ENCODE results near the gene CDK5.
"Not testable (repeated sequence)": the region's sequence is repeated elsewhere in the genome, so short reads cannot be mapped to it uniquely, and the experiment has no call there.

Gene CDK5

DNA sequence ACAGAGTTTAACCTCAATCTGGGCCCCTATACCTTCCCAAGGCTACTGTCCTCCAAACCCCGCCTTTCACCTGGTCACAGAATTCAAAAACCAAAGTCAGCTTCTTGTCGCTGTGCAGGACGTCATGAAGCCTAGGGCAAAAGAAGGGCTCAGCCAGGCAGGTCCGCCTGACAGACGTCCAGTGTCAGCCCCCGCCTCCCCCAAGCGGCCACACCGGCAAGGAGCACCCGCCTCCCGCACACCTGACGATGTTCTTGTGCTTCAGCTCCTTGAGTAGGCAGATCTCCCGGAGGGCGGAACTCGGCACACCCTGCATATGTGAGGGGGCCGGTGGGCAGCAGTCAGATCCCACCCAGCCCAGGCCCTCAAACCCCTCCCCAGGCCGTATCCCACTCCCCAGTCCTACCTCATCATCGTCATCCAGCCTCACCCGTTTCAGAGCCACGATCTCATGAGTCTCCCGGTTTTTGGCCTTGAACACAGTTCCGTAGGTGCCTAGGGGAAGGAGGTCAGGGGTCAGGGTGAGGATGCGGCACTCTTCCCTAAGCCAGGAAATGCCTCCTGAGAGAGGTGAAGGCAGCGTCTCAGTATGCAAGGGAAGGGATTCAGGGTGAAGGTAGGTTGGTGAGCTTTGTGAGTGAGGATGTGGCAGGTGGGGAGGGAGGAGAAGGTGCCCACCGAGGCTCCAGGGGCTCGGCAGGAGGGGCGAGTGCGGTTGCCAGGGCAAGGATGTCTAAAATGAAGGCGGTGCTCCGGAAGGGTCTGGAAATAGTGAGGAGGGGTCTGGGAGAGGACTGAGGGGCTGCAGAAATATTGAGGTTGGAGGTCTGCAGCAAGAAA lies 811 bp downstream of the CDK5 start:
- DNase-seq (ENCODE audit: low read depth): no peak

DNA sequence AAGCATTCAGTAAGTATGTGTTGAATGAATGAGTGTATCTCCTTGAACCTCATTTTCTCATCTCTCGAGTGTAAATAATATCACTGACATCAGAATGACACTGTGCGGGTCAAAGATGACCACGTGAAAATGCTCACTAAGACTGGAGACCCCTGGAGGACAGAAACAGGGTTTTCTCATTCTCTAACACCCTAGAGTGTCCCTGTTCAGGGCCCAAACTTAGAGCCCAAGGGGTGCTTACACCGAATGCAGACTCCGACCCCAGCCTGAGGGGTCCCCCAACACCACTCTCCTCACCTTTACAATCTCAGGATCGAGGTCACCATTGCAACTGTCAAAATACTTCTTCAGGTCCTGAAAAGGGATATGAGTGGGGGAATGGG lies 1.4 kb downstream of the CDK5 start:
- no peak for DNase-seq (ENCODE audit: low read depth)

DNA sequence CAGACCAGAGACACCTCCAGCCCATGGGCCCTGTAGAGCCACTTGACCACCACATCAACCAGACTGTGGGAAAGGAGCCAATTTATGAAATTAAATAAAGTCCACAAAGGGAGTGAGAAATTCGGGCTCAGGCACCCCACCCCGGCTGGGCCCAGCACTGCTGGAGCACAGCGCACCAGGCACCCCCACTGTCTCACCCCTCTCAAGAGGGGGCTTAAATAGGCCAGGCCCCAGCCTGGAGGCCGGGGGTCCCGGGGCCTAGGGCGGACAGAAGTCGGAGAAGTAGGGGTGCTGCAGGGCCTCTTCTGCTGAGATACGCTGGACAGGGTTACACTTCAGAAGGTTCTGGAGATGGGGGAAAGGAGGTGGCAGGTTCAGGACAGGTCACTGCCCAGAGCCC lies 3.9 kb downstream of the CDK5 start:
- DNase-seq (ENCODE audit: low read depth): no peak

DNA sequence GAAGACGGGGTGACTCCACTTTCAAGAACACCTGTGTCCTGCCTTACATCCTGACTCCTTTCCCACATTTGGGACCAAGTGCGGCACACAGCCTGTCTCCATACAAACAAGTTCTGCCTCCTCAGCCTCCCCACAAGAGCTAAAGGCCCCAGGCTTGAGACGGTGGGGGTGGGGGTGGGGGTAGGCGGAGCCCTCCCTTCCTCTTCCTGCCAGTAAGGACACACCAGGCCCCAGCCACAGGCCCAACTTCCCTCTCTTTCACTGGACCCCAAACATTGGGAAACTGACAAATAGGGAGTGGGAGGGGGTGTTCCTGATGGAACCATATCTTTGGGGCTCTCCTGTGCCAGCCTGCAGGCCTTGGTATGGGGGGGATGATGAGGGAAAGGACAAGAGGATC lies 4.6 kb downstream of the CDK5 start:
- no peak for DNase-seq (ENCODE audit: low read depth)

DNA sequence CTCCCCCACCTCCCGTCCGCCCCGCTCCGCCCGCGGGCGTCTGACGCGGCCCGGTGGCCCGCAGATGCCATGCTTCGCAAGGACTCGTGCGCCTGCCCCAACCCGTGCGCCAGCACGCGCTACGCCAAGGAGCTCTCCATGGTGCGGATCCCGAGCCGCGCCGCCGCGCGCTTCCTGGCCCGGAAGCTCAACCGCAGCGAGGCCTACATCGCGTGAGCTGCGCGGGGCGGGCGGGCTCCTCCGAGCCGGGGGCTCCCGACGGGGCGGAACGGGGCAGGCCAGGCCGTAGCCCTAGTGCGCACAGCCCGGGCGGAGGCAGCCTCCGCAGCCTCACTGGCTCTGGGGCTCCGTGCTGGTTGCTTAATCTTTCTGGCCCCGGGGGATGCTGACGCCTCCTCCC lies 6.6 kb downstream of the CDK5 start:
- DNase-seq (ENCODE audit: low read depth): peak; percentile 16

DNA sequence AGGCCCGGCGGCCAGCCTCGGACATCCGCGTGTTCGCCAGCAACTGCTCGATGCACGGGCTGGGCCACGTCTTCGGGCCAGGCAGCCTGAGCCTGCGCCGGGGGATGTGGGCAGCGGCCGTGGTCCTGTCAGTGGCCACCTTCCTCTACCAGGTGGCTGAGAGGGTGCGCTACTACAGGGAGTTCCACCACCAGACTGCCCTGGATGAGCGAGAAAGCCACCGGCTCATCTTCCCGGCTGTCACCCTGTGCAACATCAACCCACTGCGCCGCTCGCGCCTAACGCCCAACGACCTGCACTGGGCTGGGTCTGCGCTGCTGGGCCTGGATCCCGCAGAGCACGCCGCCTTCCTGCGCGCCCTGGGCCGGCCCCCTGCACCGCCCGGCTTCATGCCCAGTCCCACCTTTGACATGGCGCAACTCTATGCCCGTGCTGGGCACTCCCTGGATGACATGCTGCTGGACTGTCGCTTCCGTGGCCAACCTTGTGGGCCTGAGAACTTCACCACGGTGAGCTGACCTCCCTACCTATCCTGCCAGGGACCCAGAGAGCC lies 8.7 kb downstream of the CDK5 start:
- DNase-seq (ENCODE audit: low read depth): no peak

DNA sequence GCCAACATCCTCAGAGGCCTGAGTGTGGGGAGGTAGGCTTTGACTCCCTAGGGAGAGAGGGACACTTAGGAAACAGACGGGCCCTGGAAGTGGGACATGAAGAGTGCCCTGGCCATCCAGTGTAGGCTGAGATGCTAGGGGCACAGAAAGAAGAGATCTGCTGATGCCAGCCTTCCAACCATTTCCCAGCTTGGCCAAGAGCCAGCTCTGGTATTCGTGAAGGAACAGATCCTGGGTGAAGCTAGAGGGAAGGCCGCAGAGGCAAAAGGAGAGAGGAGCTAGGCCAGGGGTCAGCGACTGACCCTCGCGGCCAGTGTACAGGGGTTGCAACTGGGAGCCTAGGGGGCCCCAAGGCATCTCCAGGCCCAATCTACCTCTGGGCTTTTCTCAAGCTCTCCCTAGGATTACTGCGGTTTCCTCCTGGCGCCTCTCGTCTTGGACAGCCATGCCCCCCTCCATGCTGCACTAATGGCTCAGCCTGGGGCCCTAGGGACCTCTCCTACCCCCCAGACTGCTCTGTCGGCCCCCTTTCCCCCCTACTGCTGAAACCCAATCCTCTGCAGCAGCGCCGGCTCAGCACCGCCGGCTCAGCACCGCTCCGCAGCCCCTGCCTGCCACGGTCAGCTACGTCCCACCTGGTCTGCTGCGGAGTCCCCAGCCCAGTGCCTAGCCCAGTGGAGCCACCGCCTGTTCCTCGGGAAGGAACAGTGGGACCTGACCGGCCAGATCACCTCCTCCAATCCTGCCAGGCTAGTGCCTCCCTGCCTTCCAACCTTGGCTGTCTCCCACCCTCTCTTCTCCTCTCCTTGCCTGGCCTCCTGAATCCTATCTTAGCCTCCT lies 9.5 kb downstream of the CDK5 start, which contains the start of gene ASIC3:
Gene ASIC3 (plus strand): TSS at position 556 of the 840 bp plus-strand sequence. CDS start 355 bp downstream, outside the sequence.
- no peak for DNase-seq (ENCODE audit: low read depth)

DNA sequence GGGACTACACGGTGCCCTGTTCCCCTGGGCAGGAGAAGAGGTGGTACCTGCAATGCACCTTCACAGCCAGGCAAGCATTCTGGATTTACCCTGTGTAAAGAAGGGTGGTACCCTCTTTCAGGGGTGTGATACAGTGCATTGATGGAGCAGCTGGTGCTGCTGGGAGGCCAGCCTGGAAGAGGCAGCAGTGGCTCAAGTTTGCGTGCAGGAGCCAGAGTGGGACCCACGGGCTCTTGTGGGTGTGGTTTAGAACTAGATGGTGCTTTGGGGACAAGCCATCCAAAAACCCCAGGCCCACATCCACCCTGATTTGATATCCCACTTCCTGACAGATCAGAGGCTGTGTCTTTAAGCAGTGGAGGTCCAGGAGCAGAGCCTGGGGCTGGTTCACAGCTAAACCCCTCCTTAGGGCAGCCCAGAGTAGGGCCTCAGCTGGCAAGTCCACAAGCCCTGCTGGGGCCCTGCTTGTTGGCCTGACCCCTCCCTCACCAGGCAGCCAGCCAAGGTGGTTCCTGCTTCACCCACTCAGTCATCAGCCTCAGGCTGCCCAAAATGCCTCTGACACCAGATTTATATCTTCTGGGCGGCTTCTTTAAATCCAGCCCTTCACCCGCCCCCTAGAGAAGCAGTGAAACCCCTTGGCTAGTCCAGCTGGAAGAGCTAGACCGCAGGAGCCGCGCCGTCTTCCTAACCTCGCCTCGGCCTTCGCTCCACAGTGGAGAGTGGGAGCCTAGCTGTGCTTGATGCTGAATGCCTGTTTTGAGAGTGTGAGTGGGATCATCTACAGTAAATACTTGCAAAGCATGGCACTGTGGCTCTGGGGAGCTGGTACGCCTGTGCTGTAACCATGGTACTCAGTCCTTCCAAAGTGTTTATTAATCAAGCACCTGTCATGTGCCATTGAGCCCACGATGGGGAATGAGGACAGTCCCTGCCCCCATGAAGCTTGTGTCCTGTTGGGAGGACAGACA lies 10.8 kb downstream of the CDK5 start:
- DNase-seq (ENCODE audit: low read depth): no peak

DNA sequence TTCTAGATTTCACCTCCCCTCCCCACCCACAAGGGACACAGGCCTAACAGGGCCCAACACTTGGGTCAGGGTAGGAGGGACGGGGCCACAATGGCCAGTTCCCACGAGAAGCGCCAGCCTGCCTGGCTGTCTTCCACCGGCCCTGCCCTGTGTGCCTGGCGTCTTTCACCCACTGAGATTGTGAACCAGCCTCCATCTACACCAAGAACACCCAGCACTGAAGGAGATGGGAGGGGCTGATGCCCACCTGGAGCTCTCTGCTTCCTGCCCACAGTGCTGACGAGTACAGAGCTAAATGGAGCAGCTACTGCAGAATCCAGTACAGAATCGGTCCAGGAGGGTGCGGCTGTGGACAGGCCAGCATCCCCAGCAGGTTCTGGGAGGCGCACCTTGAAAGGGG lies 11.7 kb downstream of the CDK5 start:
- DNase-seq (ENCODE audit: low read depth): no peak

DNA sequence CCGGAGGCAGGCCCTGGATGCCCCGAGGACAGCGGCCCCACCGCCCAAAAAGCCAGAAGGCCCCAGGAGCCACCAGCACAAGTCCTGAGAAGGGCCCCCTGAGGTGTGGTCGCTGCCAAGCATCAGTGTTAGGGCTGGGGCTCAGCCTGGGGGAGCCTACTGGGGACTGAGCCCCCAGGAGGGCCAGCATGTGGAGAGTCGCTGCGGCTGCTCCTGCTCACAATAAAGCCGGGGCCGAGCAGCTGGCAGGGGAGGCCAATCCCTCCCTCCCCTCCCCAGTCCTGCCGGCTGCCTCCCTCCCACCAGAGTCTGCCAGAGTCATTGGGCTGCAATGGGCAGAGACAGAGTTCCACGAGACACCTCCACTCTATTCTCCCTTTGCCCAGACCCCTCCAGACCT lies 12.4 kb downstream of the CDK5 start:
- DNase-seq (ENCODE audit: low read depth): no peak

DNA sequence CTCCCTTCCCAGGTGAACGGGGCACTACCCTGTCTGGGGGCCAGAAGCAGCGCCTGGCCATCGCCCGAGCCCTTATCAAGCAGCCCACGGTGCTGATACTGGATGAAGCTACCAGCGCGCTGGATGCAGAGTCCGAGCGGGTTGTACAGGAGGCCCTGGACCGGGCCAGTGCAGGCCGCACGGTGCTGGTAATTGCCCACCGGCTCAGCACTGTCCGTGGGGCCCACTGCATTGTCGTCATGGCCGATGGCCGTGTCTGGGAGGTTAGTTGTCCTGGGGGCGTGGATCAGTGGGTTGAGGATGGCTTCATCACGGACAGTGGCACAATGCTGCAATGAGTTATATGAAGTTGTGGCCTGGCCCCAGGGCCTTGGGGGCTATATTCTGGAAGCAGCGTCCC lies 13.7 kb downstream of the CDK5 start:
- no peak for DNase-seq (ENCODE audit: low read depth)

DNA sequence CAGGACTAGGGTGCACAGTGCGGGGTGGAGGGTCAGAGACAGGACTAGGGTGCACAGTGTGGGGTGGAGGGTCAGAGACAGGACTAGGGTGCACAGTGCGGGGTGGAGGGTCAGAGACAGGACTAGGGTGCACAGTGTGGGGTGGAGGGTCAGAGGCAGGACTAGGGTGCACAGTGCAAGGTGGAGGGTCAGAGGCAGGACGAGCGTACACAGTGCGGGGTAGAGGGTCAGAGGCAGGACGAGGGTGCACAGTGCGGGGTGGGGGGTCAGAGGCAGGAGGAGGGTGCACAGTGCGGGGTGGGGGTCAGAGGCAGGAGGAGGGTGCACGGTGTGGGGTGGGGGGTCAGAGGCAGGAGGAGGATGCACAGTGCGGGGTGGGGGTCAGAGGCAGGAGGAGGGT lies 14.2 kb downstream of the CDK5 start:
- not testable (repeated sequence) for DNase-seq (ENCODE audit: low read depth)

DNA sequence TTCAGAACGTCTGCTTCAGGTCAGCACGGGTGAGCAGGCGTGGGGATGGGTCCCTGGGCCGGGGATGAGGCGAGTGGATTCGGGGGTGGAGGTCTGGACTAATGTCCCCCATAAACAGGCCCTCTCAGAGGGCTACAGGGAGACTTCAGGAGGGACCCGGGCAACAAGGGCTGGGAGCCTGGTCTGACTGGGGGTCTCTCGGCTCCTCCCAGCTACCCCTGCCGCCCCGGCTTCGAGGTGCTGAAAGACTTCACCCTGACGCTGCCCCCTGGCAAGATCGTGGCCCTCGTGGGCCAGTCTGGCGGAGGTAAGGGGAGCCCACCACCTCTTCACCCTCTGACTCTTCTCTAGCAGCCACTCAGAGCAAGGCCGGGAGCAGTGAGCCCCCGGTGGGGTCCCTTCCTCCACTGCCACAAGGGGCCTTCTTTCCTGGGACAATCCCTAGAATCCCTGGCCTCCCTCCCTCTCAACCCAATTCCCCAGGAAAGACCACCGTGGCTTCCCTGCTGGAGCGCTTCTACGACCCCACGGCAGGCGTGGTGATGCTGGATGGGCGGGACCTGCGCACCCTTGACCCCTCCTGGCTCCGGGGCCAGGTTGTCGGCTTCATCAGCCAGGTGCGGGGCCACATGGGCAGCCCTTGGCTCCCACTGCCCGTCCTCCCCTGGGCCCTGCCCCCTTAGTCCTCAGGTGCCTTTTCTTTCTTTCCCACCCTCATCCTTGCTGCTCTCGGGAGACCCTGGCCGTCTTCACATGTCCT lies 16.9 kb downstream of the CDK5 start:
- no peak for DNase-seq (ENCODE audit: low read depth)

DNA sequence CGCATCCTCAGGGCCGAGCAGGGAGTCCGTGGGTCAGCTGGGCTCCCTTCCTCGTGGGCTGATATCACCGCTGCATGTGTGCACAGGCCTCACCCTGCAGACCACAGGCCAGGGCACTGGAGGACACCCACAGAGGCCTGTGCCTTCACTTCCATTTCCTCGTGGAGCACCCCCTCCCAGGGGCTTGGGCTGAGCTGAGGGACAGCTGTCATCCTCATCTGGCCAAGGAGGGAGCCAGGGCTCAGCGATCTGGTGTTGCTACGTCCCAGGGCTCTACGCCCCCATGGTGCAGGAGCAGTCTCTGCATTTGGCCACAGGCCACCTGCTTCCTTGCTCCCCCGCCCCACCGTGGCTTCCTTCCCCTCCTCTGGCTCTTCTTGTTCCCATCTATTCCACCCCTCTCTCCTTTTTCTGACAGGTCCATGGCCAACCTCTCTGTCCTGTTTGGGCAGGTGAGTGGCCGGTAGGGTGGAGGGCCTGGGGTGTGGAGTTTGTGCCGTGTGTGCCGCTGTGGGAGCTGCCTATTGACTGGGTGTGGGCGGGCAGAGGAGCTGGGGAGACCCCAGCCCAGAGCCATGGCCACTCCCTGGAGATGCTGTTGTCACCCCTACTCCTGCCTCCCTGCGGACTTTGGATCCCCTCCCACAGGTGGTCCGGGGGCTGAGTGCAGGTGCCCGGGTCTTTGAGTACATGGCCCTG lies 17.7 kb downstream of the CDK5 start:
- no peak for DNase-seq (ENCODE audit: low read depth)

DNA sequence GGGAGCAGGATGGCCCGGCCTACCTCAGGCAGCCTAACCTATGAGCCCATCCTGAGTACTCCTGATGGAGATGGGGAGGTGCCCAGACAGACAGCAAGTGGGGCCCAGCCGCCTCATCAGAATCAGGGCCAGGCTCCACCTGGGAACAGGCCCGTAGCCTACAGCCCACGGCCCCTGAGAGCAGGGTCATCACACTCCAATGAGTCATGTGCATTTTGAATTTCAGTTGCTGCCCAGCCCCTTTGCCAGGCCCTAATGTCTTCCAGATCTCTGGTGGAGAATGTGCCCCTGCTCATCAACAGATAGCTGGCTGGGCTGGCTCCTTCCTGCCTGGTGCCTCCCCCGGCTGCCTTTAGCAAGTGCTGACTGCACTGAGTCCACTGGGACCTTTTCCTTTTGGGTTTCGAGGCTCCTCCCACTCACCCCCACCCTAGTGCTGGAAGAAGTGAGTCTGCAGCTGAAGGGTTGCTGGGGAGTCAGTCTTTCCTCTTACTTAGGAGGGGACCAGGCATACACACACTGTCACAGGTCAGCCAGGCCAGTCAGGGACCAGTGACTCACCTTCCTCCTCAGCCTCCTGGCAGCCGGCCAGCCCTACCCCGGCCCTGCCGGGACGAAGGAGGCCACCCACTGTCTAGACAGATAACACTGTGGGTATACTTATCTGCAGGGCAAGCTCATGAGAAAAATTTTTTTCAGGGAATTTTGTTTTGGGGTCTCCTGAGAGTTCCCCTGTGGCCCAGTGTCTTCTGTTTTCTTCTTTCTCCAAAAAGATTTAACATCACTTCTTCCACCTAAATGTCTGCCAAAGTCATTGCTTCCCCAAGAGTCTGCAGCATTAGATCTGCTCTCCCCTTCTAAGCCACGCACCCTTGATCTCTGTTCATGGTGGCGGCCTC lies 18.5 kb downstream of the CDK5 start:
- DNase-seq (ENCODE audit: low read depth): peak; percentile 24

DNA sequence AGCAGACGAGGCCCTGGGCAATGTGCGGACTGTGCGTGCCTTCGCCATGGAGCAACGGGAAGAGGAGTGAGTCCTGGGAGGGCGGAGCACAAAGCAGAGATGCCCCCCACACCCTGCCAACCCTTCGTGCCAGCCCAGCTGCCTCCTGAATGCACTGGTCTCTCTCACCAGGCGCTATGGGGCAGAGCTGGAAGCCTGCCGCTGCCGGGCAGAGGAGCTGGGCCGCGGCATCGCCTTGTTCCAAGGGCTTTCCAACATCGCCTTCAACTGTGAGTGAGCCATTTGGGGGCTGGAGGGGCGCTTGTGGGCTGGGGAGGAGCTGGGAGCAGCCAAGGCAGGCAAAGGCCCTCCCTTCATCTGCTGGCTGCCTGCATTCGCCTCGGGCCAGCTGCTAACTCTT lies 21.8 kb downstream of the CDK5 start:
- DNase-seq (ENCODE audit: low read depth): no peak

DNA sequence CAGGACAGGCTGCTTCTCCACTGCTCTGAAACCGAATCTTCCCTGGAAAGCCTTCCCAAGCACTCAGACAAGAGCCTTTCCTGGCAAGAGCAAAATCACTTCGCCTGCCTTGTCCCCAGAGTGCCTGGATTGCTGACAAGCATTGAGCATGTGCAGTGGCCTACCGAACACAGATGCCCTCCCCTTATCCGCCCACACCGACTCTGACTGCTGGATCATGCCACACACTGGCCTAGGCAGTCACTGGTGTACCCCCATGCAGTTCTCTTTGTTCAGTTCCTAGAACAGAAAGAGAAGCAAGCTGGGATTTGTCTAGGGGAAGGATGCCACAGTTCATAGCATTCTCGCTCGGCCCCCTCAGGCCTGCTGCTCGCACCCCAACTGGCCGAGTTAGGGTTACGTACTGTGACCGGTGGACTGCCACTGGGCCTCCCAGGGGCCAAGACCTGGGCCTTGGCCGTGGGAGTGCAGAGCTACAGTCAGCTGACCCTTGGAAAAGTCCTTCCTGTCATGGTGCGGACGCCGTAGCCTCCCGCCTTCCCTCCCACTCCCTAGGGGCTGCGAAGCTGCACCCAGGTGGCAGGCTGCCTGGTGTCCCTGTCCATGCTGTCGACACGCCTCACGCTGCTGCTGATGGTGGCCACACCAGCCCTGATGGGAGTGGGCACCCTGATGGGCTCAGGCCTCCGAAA lies 22.5 kb downstream of the CDK5 start:
- no peak for DNase-seq (ENCODE audit: low read depth)

DNA sequence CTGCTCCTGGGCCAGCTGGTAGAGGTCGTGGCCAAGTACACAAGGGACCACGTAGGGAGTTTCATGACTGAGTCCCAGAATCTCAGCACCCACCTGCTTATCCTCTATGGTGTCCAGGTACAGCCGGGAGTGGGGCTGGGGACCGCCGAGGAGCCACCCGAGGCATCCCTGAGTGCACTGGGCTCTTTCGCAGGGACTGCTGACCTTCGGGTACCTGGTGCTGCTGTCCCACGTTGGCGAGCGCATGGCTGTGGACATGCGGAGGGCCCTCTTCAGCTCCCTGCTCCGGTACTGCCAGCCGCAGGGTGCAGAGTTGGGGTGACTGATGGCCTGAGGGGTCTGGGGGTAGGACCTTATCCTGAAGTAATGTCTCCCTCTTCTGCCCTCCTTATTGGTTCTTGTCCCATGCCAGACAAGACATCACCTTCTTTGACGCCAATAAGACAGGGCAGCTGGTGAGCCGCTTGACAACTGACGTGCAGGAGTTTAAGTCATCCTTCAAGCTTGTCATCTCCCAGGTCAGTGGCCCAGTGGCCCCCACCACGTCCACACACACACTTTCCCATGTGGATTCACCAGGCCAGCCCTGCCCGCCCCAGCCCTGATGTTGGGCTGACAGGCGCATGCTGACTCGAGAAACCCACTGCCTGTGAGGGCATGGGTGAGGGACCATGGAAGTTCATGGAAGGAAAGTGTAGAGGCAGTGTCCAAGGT lies 23.2 kb downstream of the CDK5 start:
- DNase-seq (ENCODE audit: low read depth): no peak
